ENCODE data around the gene GID8.

- TF ChIP-seq CTCF (IDR thresholded peaks at IDR 0.05; ENCODE audit: low read depth, low read length, poor library complexity, severe bottlenecking) = no peak
- TF ChIP-seq EZH2phosphoT487 (IDR thresholded peaks at IDR 0.05; ENCODE audit: borderline replicate concordance, low read length) = no peak
Measured at GRCh38 chr20:62976886-62977285, 38.9 kb downstream of the GID8 start.
